A673 (cell line): Measurements from ENCODE around the gene HNF1A.

Experiments used
- CTCF ChIP-seq: fragments of 300-800, 200-600 bp; sonication (generic); conservative IDR thresholded peaks from 2 replicates; pipeline ENCODE4 v1.5.1; 2017; ENCODE audit warnings: low read depth, mild to moderate bottlenecking, antibody characterized with exemption, low read length, moderate library complexity, mixed read lengths
- EZH2 ChIP-seq: fragments of 200-600 bp; sonication (generic); IDR thresholded peaks from 2 replicates; pipeline ENCODE4 v1.6.1; 2017; ENCODE audit warnings: borderline replicate concordance, low read depth, mild to moderate bottlenecking, mixed read lengths, antibody characterized with exemption, low read length; ENCODE audit not compliant: poor library complexity, severe bottlenecking

GRCh38 chr12:120940799-120941198 lies 37.5 kb upstream of the HNF1A start:
- TF ChIP-seq CTCF (no peak), EZH2 (no peak)
